ENCODE data around the gene PVALB.

- TF ChIP-seq CTCF (IDR thresholded peaks at IDR 0.05) (no peak), EP300 (IDR thresholded peaks at IDR 0.05; ENCODE audit: borderline replicate concordance in 1 of 2, low read depth in 1 of 2, low read length in 1 of 2) (no peak), RFX5 (IDR thresholded peaks at IDR 0.05; ENCODE audit: low read length) (no peak), GATA2 (CRISPR knock-in tag; IDR thresholded peaks at IDR 0.05) (no peak), IRF3 (IDR thresholded peaks at IDR 0.05; ENCODE audit: low read depth, low read length) (no peak), RAD21 (IDR thresholded peaks at IDR 0.05; ENCODE audit: low read length) (no peak), RCOR1 (IDR thresholded peaks at IDR 0.05; ENCODE audit: low read length) (no peak), ZBTB33 (IDR thresholded peaks at IDR 0.05; ENCODE audit: borderline replicate concordance, low read depth) (no peak)
Observed at GRCh38 chr22:36824655-36825054, 7.8 kb upstream of the PVALB start.

Measured in SK-N-SH (cell line).